ENCODE data around the gene LRRC19. TPM values are rescaled to one million over a fixed set of nuclear protein-coding genes. Genes with fewer than 3 reads are reported as not detected.

Gene LRRC19
- total and polyA plus RNA-seq, 8 donors: 3.7 to 4.3 TPM; not detected in 6

- Histone ChIP-seq H3K27ac (no peak overlapping the region), H3K4me3 (no peak overlapping the region), H3K4me1 (peaks cover 0 to 3% (median 0%) of the 10 kb centered on the region in 4 donors), H3K9me3 (no peaks in the 10 kb centered on the region), H3K36me3 (peaks cover 0 to 49% (median 16%) of the 10 kb centered on the region in 4 donors), H3K27me3 (no peaks in the 10 kb centered on the region)
- TF ChIP-seq POLR2A (IDR thresholded peaks at IDR 0.05): no peak
- peak in 5 of 7 experiments; percentile 46 to 80 (median 73) for TF ChIP-seq CTCF (IDR thresholded peaks at IDR 0.05)
- WGBS, 5 donors: 4 to 8% (median 8%) methylated on average over 4 of the region's 4 CpGs
- intact Hi-C loops (cut with DNase I; ENCODE audit: low total_unique reads): loop anchor here (10.0 kb wide), 1 partner anchor 241 kb away; no protein-coding TSS in a partner anchor
- peak; percentile 59 to 65 for DNase-seq
These were observed 28.4 kb upstream of the LRRC19 start for GRCh38 chr9:27033815-27034403.

GRCh38 chr9:27029186-27029585 lies 23.7 kb upstream of the LRRC19 start:
- Histone ChIP-seq H3K27me3 (no peaks in the 10 kb centered on the region), H3K36me3 (peaks cover 2 to 32% (median 19%) of the 10 kb centered on the region in 4 donors), H3K9me3 (no peaks in the 10 kb centered on the region), H3K27ac (no peak overlapping the region), H3K4me1 (peaks cover 0 to 3% (median 0%) of the 10 kb centered on the region in 4 donors), H3K4me3 (no peak overlapping the region)
- DNase-seq: no peak
- 80 to 92% (median 88%) methylated on average over 7 of the region's 7 CpGs for WGBS, 5 donors
- intact Hi-C loops (cut with DNase I; ENCODE audit: low total_unique reads): no loop called here
- TF ChIP-seq CTCF (IDR thresholded peaks at IDR 0.05) (no peak), POLR2AphosphoS5 (IDR thresholded peaks at IDR 0.05) (no peak), EP300 (IDR thresholded peaks at IDR 0.05) (no peak), POLR2A (IDR thresholded peaks at IDR 0.05) (no peak)

- TF ChIP-seq POLR2A (IDR thresholded peaks at IDR 0.05) (no peak), EP300 (IDR thresholded peaks at IDR 0.05) (no peak)
- 86 to 99% (median 96%) methylated on average over 5 of the region's 5 CpGs for WGBS, 5 donors
- no peak overlapping the region for H3K4me3 ChIP-seq
- DNase-seq: no peak
- H3K36me3 ChIP-seq: peaks cover 8 to 52% (median 49%) of the 10 kb centered on the region in 4 donors
- intact Hi-C loops (cut with DNase I; ENCODE audit: low total_unique reads): no loop called here
- no peaks in the 10 kb centered on the region for H3K4me1 ChIP-seq
- H3K27ac ChIP-seq: no peak overlapping the region
- no peaks in the 10 kb centered on the region for H3K27me3 ChIP-seq
- H3K9me3 ChIP-seq: no peaks in the 10 kb centered on the region
These were observed 17.4 kb upstream of the LRRC19 start for GRCh38 chr9:27022920-27023319.

- DNase-seq: no peak
- intact Hi-C loops (cut with DNase I; ENCODE audit: low total_unique reads): no loop called here
- Histone ChIP-seq H3K4me3 (no peak overlapping the region), H3K27me3 (no peaks in the 10 kb centered on the region), H3K36me3 (peaks cover 13 to 79% (median 74%) of the 10 kb centered on the region in 4 donors), H3K27ac (no peak overlapping the region), H3K4me1 (no peaks in the 10 kb centered on the region), H3K9me3 (no peaks in the 10 kb centered on the region)
- TF ChIP-seq POLR2AphosphoS5 (IDR thresholded peaks at IDR 0.05) (no peak), POLR2A (IDR thresholded peaks at IDR 0.05) (no peak), EP300 (IDR thresholded peaks at IDR 0.05) (no peak), CTCF (IDR thresholded peaks at IDR 0.05) (no peak)
These were observed 14.1 kb upstream of the LRRC19 start for GRCh38 chr9:27019589-27019988.

GRCh38 chr9:27003426-27004077 lies 1.9 kb downstream of the LRRC19 start:
- H3K36me3 ChIP-seq: peaks cover 0 to 6% (median 3%) of the 10 kb centered on the region in 4 donors
- intact Hi-C loops (cut with DNase I; ENCODE audit: low total_unique reads): no loop called here
- H3K9me3 ChIP-seq: no peaks in the 10 kb centered on the region
- H3K27ac ChIP-seq: no peak overlapping the region
- WGBS, 5 donors: 79 to 99% (median 96%) methylated on average over 3 of the region's 3 CpGs
- no peak overlapping the region for H3K4me3 ChIP-seq
- DNase-seq: peak in 1 of 2 donors; percentile 5
- H3K4me1 ChIP-seq: no peaks in the 10 kb centered on the region
- no peaks in the 10 kb centered on the region for H3K27me3 ChIP-seq
- TF ChIP-seq EP300 (IDR thresholded peaks at IDR 0.05): no peak
- no peak for TF ChIP-seq POLR2AphosphoS5 (IDR thresholded peaks at IDR 0.05)
- TF ChIP-seq CTCF (IDR thresholded peaks at IDR 0.05): no peak
- TF ChIP-seq POLR2A (IDR thresholded peaks at IDR 0.05): no peak
